ENCODE measurements around the gene PARD3B.

DNA sequence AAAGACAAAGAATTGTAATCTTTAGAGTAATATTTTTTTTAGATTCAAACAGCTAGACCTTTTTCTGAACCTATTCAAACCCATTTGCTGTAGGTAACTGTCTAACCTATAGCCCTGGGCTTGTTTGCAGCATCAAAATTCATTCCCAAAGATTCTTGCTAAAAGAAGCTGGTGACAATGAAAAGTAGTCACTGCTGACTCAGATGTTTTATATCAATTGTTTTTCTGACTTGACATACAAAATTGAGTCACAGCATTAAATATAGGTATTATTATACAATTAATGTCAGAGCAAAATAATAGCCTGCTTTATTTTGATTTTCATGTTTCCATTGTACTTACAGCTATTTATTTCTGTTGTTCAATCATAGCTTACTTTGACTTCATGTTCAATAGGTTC lies 816.7 kb downstream of the PARD3B start:
- TF ChIP-seq POLR2AphosphoS5 (IDR thresholded peaks at IDR 0.05; ENCODE audit: low read depth, low read length) (no peak), TAF1 (IDR thresholded peaks at IDR 0.05; ENCODE audit: borderline replicate concordance, low read depth, low read length) (no peak), POLR2A (IDR thresholded peaks at IDR 0.05; ENCODE audit: low read depth, low read length) (no peak)

All from GM12892 (cell line).